ENCODE measurements around the gene C7orf57. TPM values are rescaled to one million over a fixed set of nuclear protein-coding genes. Genes with fewer than 3 reads are reported as not detected.

The C7orf57 gene
- total RNA-seq, 2 donors from 2014 or later, result not detected

GRCh38 chr7:48088559-48089045 lies 53.3 kb downstream of the C7orf57 start:
- Histone ChIP-seq H3K27ac (peak overlapping the region; percentile 94 to 97), H3K36me3 (no peaks in the 10 kb centered on the region), H3K4me3 (peak overlapping the region; percentile 81), H3K9me3 (no peaks in the 10 kb centered on the region), H3K4me1 (ENCODE audit: control insufficient read depth in 1 of 2, low read depth in 2 of 2) (peaks cover 27 to 50% of the 10 kb centered on the region in 2 donors), H3K27me3 (replicated peaks; ENCODE audit: insufficient read depth) (no peaks in the 10 kb centered on the region)
- peak; percentile 67 for DNase-seq (ENCODE audit: low spot score)
- no peak for TF ChIP-seq CTCF (IDR thresholded peaks at IDR 0.05)
- ATAC-seq (ENCODE audit: insufficient number of reproducible peaks, low FRiP score, low read depth), result peak; percentile 58

DNA sequence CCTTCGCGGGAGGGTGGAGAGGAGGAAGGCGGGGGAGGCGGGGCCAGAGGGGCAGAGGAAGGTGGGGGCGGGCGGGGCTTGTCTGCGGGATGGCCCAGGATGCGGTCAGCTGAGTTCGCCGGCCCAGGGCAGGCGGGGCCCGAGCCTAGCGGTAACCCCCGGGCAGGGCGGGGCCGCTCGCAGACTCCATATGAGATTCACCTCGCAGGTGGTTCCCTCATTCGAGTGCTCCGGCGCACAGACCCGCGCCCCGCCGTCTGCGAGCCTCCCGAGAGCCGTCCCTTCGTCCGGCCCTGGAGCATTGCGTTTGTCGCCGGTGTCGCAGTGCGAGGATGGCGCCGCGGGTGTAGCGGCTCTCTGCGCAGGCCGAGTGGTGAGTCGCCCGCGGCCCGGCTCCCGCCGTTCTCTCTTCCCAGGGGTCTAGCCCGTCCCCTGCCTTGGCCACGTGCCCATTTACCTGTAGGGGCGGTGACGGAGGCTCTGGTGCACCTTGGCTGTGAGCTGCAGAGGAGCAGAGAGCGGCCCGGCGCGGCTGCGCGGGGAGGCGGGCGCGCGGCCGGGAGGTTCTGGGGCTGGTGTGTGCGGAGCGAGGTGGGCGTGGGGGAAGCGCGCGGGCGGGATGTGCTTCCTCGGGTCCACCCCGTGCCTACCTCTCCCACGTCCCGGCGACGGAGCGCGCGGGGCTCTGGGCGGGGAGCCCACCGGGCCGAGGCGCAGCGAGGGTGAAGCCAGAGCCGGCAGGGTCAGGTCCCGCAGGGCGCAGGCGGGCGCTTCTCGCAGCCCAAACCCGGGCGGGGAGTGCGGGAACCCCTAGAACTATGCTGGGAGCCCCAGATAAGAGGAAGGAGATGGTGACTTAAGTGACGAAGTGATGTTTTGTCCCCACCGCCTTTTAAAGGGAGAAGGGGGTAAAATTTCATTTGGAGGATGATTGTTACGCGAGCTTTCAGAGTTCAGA lies 54.0 kb downstream of the C7orf57 start, which contains the start of gene UPP1:
TSS of gene UPP1 (plus strand) at position 220 of the 958 bp plus-strand sequence. CDS start 5,519 bp downstream, outside the sequence.
- H3K36me3 ChIP-seq, result no peaks in the 10 kb centered on the region

DNA sequence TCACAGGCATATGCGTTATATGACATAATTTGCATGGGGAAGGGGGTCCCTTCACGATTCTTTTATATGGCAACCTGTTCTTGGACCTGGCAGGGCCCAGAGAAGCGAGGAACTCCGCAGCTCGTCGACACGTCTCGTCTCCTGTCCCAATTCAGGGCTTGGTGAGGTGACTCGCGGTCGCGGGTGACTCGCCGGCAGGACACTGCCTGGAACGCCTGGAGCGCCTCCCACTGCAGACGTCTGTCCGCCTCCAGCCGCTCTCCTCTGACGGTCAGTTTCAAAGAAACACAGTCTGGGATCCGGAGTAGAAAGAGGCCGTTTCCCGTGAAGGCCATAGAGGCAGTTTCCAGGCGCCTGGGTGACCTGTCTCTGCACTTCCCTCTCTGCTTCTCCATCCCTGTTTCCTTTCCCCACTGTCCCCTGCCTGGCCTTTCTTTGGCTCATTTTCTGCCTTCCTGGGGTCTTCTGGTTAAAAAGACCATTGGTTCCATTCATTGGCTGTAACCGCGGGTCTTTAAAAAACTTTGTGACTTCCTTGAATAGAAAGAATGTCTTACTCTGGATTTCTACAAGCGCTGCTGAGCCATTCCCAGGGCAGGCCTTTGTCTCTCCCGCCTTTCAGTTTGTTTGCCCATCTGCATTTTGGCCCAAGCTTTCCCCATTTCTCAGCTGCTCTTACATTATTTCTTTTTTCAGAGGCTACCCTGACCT lies 54.9 kb downstream of the C7orf57 start:
- Histone ChIP-seq H3K4me1 (ENCODE audit: control insufficient read depth in 1 of 2, low read depth in 2 of 2) (peaks cover 31 to 54% of the 10 kb centered on the region in 2 donors), H3K27me3 (replicated peaks; ENCODE audit: insufficient read depth) (no peaks in the 10 kb centered on the region), H3K9me3 (no peaks in the 10 kb centered on the region), H3K4me3 (peak overlapping the region; percentile 81), H3K27ac (peak overlapping the region in 1 of 2 donors; percentile 97), H3K36me3 (peaks cover 1% of the 10 kb centered on the region)
- no peak for ATAC-seq (ENCODE audit: insufficient number of reproducible peaks, low FRiP score, low read depth)
- no peak for DNase-seq (ENCODE audit: low spot score)
- TF ChIP-seq CTCF (IDR thresholded peaks at IDR 0.05), result no peak

More for the DNA sequence above, 54.0 kb downstream of the C7orf57 start, which contains the start of gene UPP1:
- H3K27me3 ChIP-seq (replicated peaks; ENCODE audit: insufficient read depth), result no peaks in the 10 kb centered on the region
- DNase-seq (ENCODE audit: low spot score), result peak; percentile 83
- no peaks in the 10 kb centered on the region for H3K9me3 ChIP-seq
- no peak for ATAC-seq (ENCODE audit: insufficient number of reproducible peaks, low FRiP score, low read depth)
- H3K27ac ChIP-seq, result peak within 1 kb of the TSS; percentile 94 to 97
- H3K4me1 ChIP-seq (ENCODE audit: control insufficient read depth in 1 of 2, low read depth in 2 of 2), result peaks cover 28 to 54% of the 10 kb centered on the region in 2 donors
- peak within 1 kb of the TSS; percentile 81 for H3K4me3 ChIP-seq
- no peak for TF ChIP-seq CTCF (IDR thresholded peaks at IDR 0.05)

GRCh38 chr7:48091506-48092433 lies 56.4 kb downstream of the C7orf57 start:
- Histone ChIP-seq H3K4me1 (ENCODE audit: control insufficient read depth in 1 of 2, low read depth in 2 of 2) (peaks cover 29 to 52% of the 10 kb centered on the region in 2 donors), H3K9me3 (no peaks in the 10 kb centered on the region), H3K4me3 (no peak overlapping the region), H3K27ac (no peak overlapping the region), H3K36me3 (peaks cover 3% of the 10 kb centered on the region), H3K27me3 (replicated peaks; ENCODE audit: insufficient read depth) (no peaks in the 10 kb centered on the region)
- ATAC-seq (ENCODE audit: insufficient number of reproducible peaks, low FRiP score, low read depth) (no peak), DNase-seq (ENCODE audit: low spot score) (no peak)
- TF ChIP-seq CTCF (IDR thresholded peaks at IDR 0.05), result no peak
